BJ (cell line): ENCODE measurements around the gene EXD3. TPM values are rescaled to one million over a fixed set of nuclear protein-coding genes. Genes with fewer than 3 reads are reported as not detected.

Source experiments
- CTCF ChIA-PET: fragments of 350-600 bp; formaldehyde crosslinking; extraction: SDS; loops from one replicate; lab custom pipeline; 2021; ENCODE audit warnings: antibody characterized with exemption, inconsistent platforms; lab: Yijun Ruan, JAX
- POLR2A ChIA-PET: fragments of 300-600 bp; sonication (Branson Sonifier 250); formaldehyde crosslinking; extraction: SDS; loops from one replicate; lab custom pipeline; 2021; ENCODE audit warnings: antibody characterized with exemption; lab: Charles Lee
- DNase-seq: peaks from one replicate; pipeline ENCODE4 v3.0.0-alpha.2; 2011; ENCODE audit warnings: low read depth
- H3K27me3 ChIP-seq: 2 replicates; pipeline ENCODE4 v1.6.0; 2011; ENCODE audit warnings: low read length; ENCODE audit not compliant: control insufficient read depth, insufficient read depth
- H3K36me3 ChIP-seq: 2 replicates; pipeline ENCODE4 v1.5.1; 2011; ENCODE audit warnings: low read length; ENCODE audit not compliant: control insufficient read depth, insufficient read depth
- H3K4me3 ChIP-seq: 2 replicates; pipeline ENCODE4 v1.5.1; 2011; ENCODE audit warnings: low read depth, mild to moderate bottlenecking, control low read depth, low read length
- polyA plus RNA-seq: library from polyadenylated mRNA; depleted of rRNA; stranded (reverse); fragments of >200 nt; gene quantifications from 2 replicates; pipeline ENCODE4 v1.2.3, GENCODE V29; 2011
- TF ChIP-seq, protein P1 (sequence below): IDR thresholded peaks from 2 replicates; pipeline ENCODE4 v1.5.1; 2011; ENCODE audit warnings: low read depth, mild to moderate bottlenecking, control low read depth, inconsistent platforms, low read length, moderate library complexity; ENCODE audit not compliant: insufficient read depth

EXD3 gene
- polyA plus RNA-seq, 1 experiment, result 5.4 TPM

- DNase-seq, result no peak
- POLR2A ChIA-PET, result no interaction called here
- no peak overlapping the region for H3K4me3 ChIP-seq
These were observed 52.8 kb downstream of the EXD3 start for GRCh38 chr9:137369911-137370764.

DNA sequence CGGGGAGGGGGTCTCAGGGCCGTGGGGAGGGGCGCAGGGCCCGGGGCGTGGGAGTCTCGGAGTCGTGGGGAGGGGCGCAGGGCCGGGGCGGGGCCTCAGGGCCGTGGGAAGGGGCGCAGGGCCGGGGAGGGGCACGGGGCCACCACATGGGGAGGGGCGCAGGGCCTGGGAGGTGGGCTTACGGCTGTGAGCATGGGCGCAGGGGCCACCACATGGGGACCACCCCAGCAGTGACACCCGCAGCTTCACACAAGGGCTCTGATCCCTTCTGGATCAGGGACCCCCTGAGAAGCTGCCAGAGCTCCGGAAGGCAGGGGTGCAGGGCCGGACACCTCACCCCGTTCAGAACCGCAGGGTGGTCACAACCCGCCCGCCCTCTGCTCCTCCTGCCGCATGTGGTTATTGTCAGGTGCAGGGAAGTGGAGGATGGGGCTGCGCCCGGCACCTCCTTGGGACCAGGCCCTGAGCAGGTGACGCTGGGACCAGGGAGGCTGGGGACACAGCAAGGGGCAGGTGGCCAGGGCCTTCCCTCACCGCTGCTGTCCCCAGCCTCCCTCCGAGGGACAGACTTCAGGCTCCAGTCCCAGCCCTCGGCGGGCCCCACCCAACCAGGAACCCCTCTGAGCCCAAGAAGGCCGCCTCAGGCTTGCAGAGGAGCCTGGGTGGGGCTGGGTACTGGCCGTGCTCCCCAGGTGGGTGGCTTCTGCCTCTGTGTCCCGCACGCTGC lies 53.7 kb downstream of the EXD3 start:
- Histone ChIP-seq H3K4me3 (no peak overlapping the region), H3K27me3 (no peaks in the 10 kb centered on the region), H3K36me3 (no peaks in the 10 kb centered on the region)
- POLR2A ChIA-PET, result no interaction called here
- CTCF ChIA-PET, result no interaction called here
- TF ChIP-seq, protein P1, sequence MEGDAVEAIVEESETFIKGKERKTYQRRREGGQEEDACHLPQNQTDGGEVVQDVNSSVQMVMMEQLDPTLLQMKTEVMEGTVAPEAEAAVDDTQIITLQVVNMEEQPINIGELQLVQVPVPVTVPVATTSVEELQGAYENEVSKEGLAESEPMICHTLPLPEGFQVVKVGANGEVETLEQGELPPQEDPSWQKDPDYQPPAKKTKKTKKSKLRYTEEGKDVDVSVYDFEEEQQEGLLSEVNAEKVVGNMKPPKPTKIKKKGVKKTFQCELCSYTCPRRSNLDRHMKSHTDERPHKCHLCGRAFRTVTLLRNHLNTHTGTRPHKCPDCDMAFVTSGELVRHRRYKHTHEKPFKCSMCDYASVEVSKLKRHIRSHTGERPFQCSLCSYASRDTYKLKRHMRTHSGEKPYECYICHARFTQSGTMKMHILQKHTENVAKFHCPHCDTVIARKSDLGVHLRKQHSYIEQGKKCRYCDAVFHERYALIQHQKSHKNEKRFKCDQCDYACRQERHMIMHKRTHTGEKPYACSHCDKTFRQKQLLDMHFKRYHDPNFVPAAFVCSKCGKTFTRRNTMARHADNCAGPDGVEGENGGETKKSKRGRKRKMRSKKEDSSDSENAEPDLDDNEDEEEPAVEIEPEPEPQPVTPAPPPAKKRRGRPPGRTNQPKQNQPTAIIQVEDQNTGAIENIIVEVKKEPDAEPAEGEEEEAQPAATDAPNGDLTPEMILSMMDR, result no peak
- no peak for DNase-seq

More at GRCh38 chr9:137369911-137370764, 52.8 kb downstream of the EXD3 start:
- TF ChIP-seq, protein P1, result no peak
- CTCF ChIA-PET, result no interaction called here
- Histone ChIP-seq H3K36me3 (no peaks in the 10 kb centered on the region), H3K27me3 (no peaks in the 10 kb centered on the region)

GRCh38 chr9:137368431-137369035 lies 54.4 kb downstream of the EXD3 start:
- ChIA-PET POLR2A (no interaction called here), CTCF (no interaction called here)
- Histone ChIP-seq H3K27me3 (no peaks in the 10 kb centered on the region), H3K4me3 (no peak overlapping the region), H3K36me3 (no peaks in the 10 kb centered on the region)
- TF ChIP-seq, protein P1, result no peak
- no peak for DNase-seq

DNA sequence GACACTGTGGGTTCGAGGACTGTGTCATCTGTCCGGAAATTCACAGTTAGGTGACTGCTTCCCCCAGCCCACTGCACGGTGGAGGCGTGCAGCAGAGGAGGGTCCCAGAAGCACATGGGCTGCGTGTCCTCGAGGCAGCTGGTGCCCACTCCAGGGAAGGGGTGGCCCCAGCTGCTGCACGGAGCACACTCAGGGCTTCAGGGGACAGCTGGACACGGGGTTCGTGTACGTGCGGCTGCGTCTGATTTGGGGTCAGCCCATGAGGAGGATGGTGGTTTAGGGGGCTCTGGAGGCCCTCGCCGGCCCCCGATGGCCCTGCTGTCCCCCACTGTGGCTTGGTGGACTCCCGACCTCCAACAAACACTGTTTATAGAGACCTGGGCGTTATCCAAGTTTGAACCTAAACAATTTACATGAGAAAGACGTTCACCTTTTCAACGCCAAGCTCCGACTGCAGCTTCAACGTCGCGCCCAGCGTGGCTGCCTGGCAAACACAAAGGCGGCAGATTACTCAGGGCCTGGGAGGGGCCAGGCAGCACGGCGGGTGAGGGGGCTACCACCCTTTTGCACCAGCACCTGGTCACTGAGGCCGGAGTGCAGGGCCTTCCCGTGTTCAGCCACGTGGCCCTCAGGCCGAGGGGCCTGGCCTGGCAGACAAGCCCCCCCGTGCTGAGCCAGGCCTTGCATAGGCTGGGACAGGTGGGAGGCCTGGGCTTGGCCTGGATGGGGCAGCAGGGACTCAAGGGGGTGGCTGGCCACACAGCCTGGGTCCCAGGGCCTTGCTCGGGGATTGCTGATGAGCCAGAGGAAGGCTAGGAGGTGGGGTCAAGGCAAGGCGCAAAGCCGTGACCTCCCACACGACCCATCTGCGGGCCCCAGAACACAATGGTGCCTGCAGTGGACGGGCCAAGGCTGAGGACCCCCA lies 55.2 kb downstream of the EXD3 start:
- H3K4me3 ChIP-seq, result no peak overlapping the region
- DNase-seq, result no peak
- CTCF ChIA-PET, result no interaction called here
- TF ChIP-seq, protein P1, result no peak
- no peaks in the 10 kb centered on the region for H3K27me3 ChIP-seq
- POLR2A ChIA-PET, result no interaction called here
- H3K36me3 ChIP-seq, result no peaks in the 10 kb centered on the region
